CD4-positive, alpha-beta T cell treated with Interleukin-2 at 100 ng/mL for 4 hours (primary cell): ENCODE measurements around the gene TP53AIP1.
A peak's percentile ranks its signal among the peaks of the same experiment; 100 is the strongest.

Source experiments
- DNase-seq: peaks from one replicate; pipeline ENCODE4 v3.0.0-alpha.2; 2020; ENCODE audit warnings: low spot score

The TP53AIP1 gene

DNA sequence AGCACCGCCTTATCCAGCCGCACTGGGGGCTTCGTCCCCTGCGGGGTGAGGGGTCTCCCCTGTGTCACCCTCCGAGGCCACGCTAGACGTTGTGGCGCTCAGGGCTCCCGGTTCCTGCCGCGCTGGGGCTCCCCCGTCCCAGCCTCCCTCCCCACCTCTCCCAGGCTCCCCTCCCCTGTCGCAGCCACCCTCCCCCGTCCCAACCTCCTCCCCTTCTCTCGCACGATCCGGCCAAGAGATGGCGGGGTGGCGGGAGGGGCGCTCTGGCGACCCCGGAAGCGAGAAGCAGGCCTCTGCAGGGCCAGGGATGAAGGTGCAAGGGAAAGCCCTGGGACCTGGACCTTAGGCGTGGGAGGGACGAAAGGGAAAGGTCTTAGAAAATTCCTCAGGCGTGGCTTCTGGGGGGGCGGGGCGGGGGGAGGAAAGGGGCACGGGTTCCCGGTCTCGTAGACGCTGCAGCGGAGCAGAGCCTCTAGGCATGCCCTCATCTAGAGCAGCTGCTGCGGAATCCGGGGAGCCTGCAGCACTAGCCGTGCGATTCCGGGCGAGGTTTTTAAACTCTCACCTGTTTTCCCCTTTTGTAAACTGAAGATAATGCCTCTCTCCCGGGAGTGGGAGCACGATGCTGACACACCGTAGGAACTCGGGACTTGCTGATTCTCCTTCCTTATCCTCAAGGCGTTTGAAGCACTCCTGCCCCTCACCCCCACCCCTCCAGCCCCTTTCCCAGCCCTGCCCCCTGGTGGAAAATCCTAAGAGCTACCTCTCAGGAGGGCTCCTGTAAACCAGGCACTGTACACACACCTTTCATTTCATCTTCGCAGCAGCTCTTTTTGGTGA, 37.1 kb downstream of the TP53AIP1 start:
- peak; percentile 39 for DNase-seq

GRCh38 chr11:128904656-128905344, 37.9 kb downstream of the TP53AIP1 start:
- DNase-seq = no peak

- DNase-seq = no peak
Measured at GRCh38 chr11:128904303-128904655, 38.4 kb downstream of the TP53AIP1 start.

DNA sequence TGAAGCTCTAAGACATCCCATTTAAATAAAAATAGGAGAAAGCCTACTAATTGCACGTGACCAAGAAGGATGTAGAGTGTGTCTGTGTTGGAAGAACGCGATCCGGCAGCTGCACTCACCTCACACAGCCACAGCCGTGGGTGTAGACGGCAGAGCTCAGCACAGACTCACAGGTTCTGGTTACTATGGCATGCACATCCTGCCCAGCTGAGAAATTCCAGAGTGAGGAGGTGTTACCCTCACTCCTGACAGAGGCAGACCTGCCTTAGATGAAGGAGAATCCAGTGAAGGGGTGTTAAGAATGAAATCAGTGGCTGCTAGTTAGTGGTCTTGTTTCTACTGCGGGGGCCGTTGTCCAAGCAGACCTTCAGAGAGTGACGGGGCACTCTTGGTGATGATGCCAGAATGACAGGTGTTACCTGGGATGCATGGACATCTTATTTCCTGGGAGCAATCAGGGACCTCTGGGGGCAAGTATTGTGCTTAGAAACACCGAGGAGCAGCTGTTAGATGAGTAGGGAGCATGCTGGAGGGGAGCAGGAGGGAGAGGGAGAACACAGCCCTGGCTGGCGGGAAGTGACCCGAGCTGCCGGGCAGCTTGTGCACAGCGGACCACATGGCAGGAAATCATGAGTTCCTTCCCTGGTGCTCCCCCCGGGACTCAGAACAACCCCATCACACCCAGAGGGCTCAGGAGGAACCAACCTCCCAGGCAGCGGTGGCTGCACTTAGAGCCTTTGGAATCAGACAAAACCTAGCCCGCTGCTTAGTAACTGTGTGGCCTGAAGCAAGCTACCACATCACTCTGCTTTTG, 39.2 kb downstream of the TP53AIP1 start:
- DNase-seq = no peak

DNA sequence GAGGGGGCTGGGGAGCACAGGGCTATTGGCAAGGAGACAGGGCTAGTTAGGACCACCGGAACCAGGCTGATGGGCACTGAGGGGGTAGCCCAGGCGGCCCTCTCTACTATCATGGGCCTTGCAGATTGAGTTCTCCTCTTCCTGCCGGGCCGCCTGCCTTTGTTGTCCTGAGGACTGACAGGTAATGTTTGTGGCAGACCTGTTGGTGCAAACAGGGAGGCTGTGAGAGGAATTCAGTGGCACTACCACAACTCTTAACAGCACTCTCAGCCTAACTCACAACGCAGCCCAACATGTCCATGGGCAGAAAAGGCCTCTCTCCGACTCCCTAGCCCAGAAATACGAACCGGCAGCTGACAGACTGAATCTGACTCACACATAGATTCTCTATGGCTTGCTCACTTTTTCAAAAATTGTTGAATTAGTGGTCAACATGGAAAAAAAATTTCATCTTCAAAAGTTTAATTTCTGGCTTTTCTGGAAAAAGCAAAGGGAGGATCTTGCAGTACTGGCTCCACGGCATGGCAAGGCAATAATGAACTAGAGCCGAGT, 40.1 kb downstream of the TP53AIP1 start:
- no peak for DNase-seq

GRCh38 chr11:128901653-128902514, 40.8 kb downstream of the TP53AIP1 start:
- DNase-seq = no peak

- no peak for DNase-seq
Measured at GRCh38 chr11:128900468-128900867, 42.2 kb downstream of the TP53AIP1 start.

GRCh38 chr11:128898580-128899344, 43.9 kb downstream of the TP53AIP1 start:
- no peak for DNase-seq

GRCh38 chr11:128897826-128898225, 44.8 kb downstream of the TP53AIP1 start:
- DNase-seq = no peak

GRCh38 chr11:128896356-128896755, 46.3 kb downstream of the TP53AIP1 start:
- no peak for DNase-seq

DNA sequence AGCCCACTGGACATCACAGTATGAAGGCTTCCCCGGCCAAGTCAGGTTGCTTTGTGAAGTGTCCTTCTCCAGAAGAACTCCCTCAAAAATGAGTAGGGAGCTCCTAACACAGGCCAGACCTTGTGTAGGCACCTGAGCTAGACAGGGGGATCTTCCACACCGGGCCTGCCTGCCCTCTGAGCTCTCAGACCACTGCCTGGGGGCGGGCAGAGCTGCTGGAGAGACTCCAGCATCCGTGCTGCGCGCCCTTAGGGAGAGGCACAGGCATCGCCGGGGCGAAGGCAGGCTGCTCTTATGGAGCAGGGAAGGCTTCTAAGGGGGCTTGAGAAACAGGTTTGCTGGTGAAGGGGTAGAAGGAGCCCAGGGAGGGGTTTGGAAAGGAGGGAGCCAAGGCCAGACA, 47.1 kb downstream of the TP53AIP1 start:
- DNase-seq = no peak

DNA sequence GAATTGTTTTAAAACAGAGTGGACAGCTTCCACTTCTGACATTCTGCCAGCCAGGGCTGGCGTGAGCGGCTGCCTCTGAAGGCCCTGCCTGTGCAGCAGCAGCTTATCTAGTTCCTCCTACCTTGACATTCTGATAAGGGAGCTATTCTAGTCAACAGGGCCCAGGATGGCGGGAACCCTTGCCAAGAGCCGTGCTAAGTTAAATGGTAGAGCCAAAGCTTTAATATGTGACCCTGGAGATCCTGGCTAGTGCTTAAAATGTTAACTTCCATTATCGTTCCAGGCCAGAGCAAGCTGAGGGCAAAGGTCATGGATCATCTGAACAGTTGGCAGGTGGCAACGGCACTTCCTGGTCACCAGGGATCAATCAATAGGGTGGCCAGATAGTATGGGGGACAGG, 48.0 kb downstream of the TP53AIP1 start:
- no peak for DNase-seq

GRCh38 chr11:128894286-128894681, 48.4 kb downstream of the TP53AIP1 start:
- no peak for DNase-seq

DNA sequence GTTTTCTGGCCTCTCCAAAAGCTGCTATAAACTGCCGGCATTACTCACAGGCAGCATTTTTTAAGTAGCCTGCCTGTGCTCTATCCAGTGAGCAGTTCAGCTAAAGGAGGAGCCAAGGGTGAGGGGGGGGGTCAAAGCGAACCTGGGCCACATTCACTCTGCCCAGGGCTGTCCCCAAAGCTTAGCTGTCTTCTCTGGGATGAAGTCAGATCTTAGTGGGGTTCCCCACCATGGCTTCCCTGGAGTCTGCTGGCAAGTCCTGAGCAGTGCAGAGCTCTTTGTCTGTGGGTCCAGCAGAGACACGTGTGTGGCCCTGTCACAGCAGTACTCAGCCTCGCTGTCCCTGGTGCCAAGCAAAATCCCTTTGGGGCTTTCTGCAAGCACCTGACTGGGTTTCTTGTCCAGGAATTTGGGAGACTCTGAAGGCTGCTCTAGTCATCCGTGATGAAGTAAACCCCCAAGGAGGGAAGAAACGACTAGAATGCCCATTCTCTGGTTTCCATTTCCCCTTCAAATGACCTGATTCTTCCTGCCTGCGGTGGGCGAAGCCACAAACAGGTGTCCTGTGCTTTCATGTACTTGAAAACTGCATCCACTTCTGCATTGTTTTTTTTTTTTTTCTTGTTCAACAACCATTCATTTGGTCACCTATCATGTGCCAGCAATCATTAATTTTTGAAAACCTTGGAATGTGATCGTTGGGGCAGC, 48.9 kb downstream of the TP53AIP1 start:
- no peak for DNase-seq

GRCh38 chr11:128892866-128893565, 49.7 kb downstream of the TP53AIP1 start:
- DNase-seq = no peak

DNA sequence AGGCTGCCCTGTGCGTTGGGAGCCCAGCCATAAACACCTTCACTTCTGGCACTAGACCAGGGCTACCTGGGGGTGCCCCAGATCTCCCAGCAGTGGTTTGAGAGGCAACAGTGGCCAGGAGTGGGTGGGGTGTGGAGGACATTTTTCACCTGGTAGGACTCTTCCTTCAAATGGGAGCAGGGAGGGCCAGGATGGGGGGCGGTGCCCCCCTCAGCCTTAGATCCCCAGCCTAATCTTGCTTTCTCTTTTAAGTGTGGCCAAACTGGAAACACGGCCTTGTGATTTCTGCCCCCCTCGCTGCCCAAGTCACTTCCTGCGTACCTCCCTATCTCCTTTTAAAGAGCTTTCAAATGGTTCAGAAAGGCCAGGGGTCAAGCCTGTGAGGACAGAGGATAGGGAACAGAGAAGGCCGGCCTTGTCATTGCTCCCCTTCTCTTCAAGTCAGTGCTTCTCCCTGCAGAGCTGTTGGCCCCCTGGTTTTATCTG, 50.7 kb downstream of the TP53AIP1 start:
- DNase-seq = no peak

DNA sequence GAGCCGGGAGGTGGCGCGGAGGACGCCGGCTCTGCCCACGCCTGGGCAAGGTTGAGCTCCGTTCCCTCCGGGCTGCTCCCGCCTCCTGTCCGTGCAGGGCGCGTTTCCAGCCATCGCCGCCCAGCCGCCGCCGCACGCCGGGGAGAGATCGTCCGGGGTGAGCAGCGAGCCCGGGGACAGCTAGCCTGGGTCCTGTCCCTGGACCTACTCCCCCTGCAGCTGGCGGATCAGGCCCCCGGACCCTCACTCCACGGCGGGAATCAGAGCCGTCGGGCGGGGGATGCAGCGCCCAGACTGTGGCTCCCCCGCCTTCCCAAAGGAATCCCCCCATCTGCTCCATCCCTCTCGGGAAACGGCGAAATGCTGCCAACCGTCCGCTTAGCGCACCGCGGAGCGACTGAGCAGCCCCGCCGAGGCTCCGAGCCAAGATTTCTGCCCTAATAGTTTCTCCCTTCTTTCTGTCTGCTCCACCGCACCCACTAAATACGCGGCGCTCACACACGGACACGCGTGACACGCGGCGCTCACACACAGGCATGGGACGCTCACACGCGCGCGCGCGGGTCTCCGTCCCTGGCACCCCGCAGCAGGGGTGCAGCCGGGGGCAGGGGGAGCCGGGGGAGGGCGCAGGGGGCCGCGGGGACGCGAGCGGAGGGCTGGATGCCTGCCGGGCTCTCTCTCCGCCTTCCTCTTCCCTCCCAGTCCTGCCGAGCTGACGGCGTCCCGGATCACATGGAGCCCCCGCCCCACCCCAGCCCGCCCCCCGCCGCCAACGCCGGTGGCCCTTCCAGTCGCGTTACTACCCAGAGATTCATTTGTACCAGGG, 51.9 kb downstream of the TP53AIP1 start, which contains the start of gene KCNJ5:
KCNJ5 (plus strand) TSS at position 814 of the 826 bp plus-strand sequence. CDS start 19,918 bp downstream, outside the sequence.
- no peak for DNase-seq

GRCh38 chr11:128890216-128890542, 52.5 kb downstream of the TP53AIP1 start:
- no peak for DNase-seq
